Spleen (tissue), 7 donors: ENCODE measurements around the gene SYNE2.

Experiments used
- CTCF ChIP-seq, 11 experiments: fragments of 200-600 bp in 7 of 11; fragments of 450-650 bp in 4 of 11; sonication (generic) in 4 of 11; IDR thresholded peaks in 8 of 11; conservative IDR thresholded peaks in 3 of 11; 1 replicate in 7 of 11; 2 replicates in 4 of 11; pipeline versions ENCODE4 v1.4.0 to v1.8.0; 2016 to 2021; ENCODE audit warnings: antibody characterized with exemption in 11 of 11, inconsistent platforms in 4 of 11, mild to moderate bottlenecking in 1 of 11
- POLR2A ChIP-seq, 3 donors: fragments of 450-650 bp; IDR thresholded peaks; one replicate each; pipeline ENCODE4 v1.5.1; 2017; ENCODE audit warnings: antibody characterized with exemption in 3 of 3, mild to moderate bottlenecking in 1 of 3
- donor health status: DM: no; HTN: no; CAD: no; lungs with moderate emphysema.
- donor health status: DM: no; HTN: no; CAD: no.
- donor health status: DM: no; HTN: no; CAD: no.

GRCh38 chr14:64061706-64062105, 208.9 kb downstream of the SYNE2 start:
- TF ChIP-seq POLR2A (IDR thresholded peaks at IDR 0.05), result no peak
- TF ChIP-seq CTCF (IDR thresholded peaks at IDR 0.05 in 8 of 11, conservative IDR thresholded peaks at IDR 0.05 in 3 of 11), result no peak
